Thoracic aorta (tissue), 2 donors: ENCODE measurements around the gene LTA4H. TPM values are rescaled to one million over a fixed set of nuclear protein-coding genes. Genes with fewer than 3 reads are reported as not detected.

Experiments used
- ATAC-seq: fragments of 150-250 bp; one replicate; pipeline ENCODE4 v1.8.0; 2017; ENCODE audit warnings: low read depth; ENCODE audit not compliant: insufficient number of reproducible peaks, low FRiP score
- DNase-seq: peaks from one replicate; pipeline ENCODE4 v3.0.0-alpha.2; 2020; ENCODE audit warnings: low spot score
- H3K27ac ChIP-seq, 2 donors: fragments of 200-600 bp; sonication (generic); 1 replicate in 1 of 2; 2 replicates in 1 of 2; pipeline ENCODE4 v1.5.1; 2016; ENCODE audit warnings: mild to moderate bottlenecking in 2 of 2, moderate library complexity in 2 of 2
- H3K27me3 ChIP-seq: fragments of 200-600 bp; sonication (generic); replicated peaks from 2 replicates; pipeline ENCODE4 v1.6.0; 2016; ENCODE audit warnings: mild to moderate bottlenecking; ENCODE audit not compliant: insufficient read depth
- H3K36me3 ChIP-seq: fragments of 200-600 bp; sonication (generic); one replicate; pipeline ENCODE4 v1.5.1; 2016
- H3K4me1 ChIP-seq, 2 donors: fragments of 200-600 bp; sonication (generic); 1 replicate in 1 of 2; 2 replicates in 1 of 2; pipeline versions ENCODE4 v1.5.1 to v1.6.0; 2016; ENCODE audit warnings: low read depth in 2 of 2, mild to moderate bottlenecking in 1 of 2; ENCODE audit not compliant: control insufficient read depth in 1 of 2
- H3K4me3 ChIP-seq: fragments of 200-600 bp; sonication (generic); 2 replicates; pipeline ENCODE4 v1.5.1; 2016; ENCODE audit warnings: mild to moderate bottlenecking
- H3K9me3 ChIP-seq: fragments of 200-600 bp; sonication (generic); 2 replicates; pipeline ENCODE4 v1.5.1; 2016
- CTCF ChIP-seq: fragments of 200-600 bp; sonication (generic); IDR thresholded peaks from one replicate; pipeline ENCODE4 v1.5.1; 2019; ENCODE audit warnings: antibody characterized with exemption
- total RNA-seq, 2 donors: library from RNA; depleted of rRNA; stranded (reverse); fragments of >200 nt; gene quantifications; one replicate each; pipeline versions ENCODE4 v1.1.0 to v1.2.3, GENCODE V29; 2016

LTA4H gene
- total RNA-seq, 2 donors from 2014 or later: 39.9 to 68.5 TPM

DNA sequence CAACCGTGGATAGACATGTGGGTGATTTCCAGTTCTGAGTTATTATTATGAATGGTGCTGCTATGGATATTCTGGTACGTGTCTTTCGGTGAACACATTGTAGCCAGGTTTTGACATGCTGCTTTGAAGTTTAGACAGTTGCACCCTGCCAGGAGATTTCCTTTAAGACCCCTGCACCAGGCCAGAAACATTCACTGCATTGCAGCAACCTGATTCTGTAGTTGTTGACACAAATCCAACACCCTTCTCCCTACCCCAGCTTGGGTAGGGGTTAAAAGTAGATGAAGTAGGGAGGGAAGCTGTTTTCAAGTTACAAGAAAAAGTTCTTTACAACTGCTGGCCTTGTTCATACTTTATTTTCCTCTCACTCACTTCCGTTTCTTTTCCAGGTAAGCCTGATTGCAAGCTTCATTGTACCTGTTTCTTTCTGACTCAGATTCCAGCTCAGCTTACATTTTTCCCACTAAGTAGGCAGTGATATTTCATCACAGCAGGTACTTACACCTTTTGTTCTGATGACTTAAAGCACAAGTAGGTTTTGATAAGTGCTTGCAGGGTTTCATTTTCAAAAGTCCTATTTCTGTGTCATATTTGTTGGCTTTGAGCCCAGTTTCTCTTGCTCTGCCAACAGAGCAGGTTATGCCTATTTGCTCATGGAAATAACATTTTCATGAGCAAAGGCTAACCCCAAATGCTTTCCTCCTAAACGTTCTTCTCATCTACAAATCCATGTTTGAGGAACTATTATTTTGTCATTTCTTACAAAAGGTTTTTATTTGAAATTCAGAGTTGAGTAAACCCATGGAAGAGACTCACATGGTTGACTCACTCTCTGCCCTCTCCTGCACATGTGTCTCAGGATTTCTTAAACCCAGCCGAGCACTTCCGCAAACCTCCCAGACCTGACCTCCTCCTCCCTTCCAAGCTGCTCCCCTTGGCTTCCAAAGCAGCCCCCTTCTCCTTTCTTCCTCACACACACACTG is 12.1 kb upstream of the LTA4H start:
- H3K27ac ChIP-seq: peak overlapping the region in 1 of 2 donors; percentile 11

DNA sequence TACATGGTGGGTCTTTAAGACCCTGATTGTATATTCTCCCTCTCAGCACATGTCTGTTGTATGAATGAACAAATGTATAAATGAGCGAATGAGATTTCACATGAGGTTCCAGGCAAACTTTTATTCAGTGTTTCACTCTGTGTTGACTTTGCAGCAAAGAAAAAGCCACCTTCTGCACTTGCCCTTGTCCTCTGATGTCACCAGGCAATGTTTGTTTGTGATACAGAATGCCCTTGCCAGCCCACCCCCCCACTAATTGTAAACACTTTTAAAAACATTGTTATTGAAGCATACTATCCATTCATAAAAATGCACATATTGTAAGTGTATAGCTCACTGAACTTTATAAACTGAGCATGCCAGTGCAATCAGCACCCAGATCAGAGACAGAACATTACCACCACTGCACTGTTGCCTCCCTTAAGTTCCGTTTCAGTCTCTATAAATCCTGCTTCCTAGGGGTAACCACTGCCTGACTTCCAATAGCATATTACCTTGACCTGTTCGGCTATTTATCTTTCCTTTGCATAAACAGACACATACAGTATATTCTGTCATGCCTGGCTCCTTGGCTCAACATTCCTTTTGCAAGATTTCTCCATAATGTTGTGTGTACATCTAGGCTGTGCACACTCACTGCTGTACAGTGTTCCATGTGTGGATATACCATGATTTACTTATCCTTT is 11.3 kb upstream of the LTA4H start:
- Histone ChIP-seq H3K4me3 (no peak overlapping the region), H3K36me3 (no peaks in the 10 kb centered on the region), H3K4me1 (peaks cover 7 to 15% of the 10 kb centered on the region in 2 donors), H3K9me3 (no peaks in the 10 kb centered on the region), H3K27ac (no peak overlapping the region), H3K27me3 (no peaks in the 10 kb centered on the region)
- DNase-seq (no peak), ATAC-seq (no peak)
- TF ChIP-seq CTCF: no peak

More for the DNA sequence above, 12.1 kb upstream of the LTA4H start:
- Histone ChIP-seq H3K4me1 (peaks cover 7 to 15% of the 10 kb centered on the region in 2 donors), H3K36me3 (no peaks in the 10 kb centered on the region), H3K4me3 (peak overlapping the region; percentile 12), H3K9me3 (no peaks in the 10 kb centered on the region), H3K27me3 (no peaks in the 10 kb centered on the region)
- DNase-seq (no peak), ATAC-seq (peak; percentile 26)
- TF ChIP-seq CTCF: no peak

GRCh38 chr12:96045566-96045965 is 10.2 kb upstream of the LTA4H start:
- Histone ChIP-seq H3K4me3 (no peak overlapping the region), H3K27me3 (no peaks in the 10 kb centered on the region), H3K4me1 (peaks cover 7 to 15% of the 10 kb centered on the region in 2 donors), H3K9me3 (no peaks in the 10 kb centered on the region), H3K36me3 (no peaks in the 10 kb centered on the region), H3K27ac (no peak overlapping the region)
- ATAC-seq: no peak
- DNase-seq: no peak
- no peak for TF ChIP-seq CTCF

DNA sequence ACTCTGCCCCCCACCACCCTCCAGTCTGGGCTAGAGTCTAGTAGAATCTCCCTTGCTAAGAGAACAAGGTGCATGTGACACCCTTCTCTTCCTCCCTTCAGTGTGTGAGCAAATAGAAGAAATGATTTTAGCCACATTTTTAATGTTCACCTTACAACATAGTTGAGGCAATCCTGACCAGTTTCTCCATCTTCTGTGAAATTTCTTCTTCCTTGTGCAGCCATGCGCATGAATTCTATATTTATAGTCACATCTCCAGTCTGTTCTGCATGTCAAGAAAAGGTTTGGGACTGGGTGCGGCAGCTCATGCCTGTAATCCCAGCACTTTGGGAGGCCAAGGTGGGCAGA is 9.5 kb upstream of the LTA4H start:
- no peak for ATAC-seq
- H3K27ac ChIP-seq: no peak overlapping the region

More for the DNA sequence above, 9.5 kb upstream of the LTA4H start:
- TF ChIP-seq CTCF: no peak
- Histone ChIP-seq H3K36me3 (no peaks in the 10 kb centered on the region), H3K4me1 (peaks cover 7 to 15% of the 10 kb centered on the region in 2 donors), H3K27me3 (no peaks in the 10 kb centered on the region), H3K4me3 (no peak overlapping the region), H3K9me3 (no peaks in the 10 kb centered on the region)
- DNase-seq: no peak
